ENCODE results near the gene LONRF2.

- TF ChIP-seq, protein P1, sequence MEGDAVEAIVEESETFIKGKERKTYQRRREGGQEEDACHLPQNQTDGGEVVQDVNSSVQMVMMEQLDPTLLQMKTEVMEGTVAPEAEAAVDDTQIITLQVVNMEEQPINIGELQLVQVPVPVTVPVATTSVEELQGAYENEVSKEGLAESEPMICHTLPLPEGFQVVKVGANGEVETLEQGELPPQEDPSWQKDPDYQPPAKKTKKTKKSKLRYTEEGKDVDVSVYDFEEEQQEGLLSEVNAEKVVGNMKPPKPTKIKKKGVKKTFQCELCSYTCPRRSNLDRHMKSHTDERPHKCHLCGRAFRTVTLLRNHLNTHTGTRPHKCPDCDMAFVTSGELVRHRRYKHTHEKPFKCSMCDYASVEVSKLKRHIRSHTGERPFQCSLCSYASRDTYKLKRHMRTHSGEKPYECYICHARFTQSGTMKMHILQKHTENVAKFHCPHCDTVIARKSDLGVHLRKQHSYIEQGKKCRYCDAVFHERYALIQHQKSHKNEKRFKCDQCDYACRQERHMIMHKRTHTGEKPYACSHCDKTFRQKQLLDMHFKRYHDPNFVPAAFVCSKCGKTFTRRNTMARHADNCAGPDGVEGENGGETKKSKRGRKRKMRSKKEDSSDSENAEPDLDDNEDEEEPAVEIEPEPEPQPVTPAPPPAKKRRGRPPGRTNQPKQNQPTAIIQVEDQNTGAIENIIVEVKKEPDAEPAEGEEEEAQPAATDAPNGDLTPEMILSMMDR (conservative IDR thresholded peaks at IDR 0.05; ENCODE audit: low read depth, low read length), result no peak
- TF ChIP-seq EZH2 (IDR thresholded peaks at IDR 0.05; ENCODE audit: low read length, unreplicated experiment), result no peak
These were observed 20.3 kb downstream of the LONRF2 start for GRCh38 chr2:100301881-100302584.
